Muscle of arm (tissue), 14 donors: ENCODE results near the gene PCDHGB5. TPM values are rescaled to one million over a fixed set of nuclear protein-coding genes. Genes with fewer than 3 reads are reported as not detected.
"Not testable (repeated sequence)": the region's sequence is repeated elsewhere in the genome, so short reads cannot be mapped to it uniquely, and the experiment has no call there.

Source experiments
- DNase-seq: peaks from one replicate; pipeline ENCODE4 v3.0.0-alpha.2; 2013
- long read RNA-seq, 11 donors: transcript quantifications; one replicate each; lab custom pipeline, GENCODE V29; 2026
- polyA plus RNA-seq, 12 donors: library from polyadenylated mRNA; unstranded; fragments of 120-200 nt; gene quantifications; one replicate each; pipeline ENCODE4 v1.2.1, GENCODE V29; 2013; ENCODE audit not compliant: insufficient read length in 12 of 12

The PCDHGB5 gene
- polyA plus RNA-seq, result 1 to 10 TPM in 11 of 12 donors, not detected in 1; 2.7 to 7.7 (median 4.0) TPM
- long read RNA-seq, donor 1, partial matches to known transcripts, result 0 of 3 reads
- long read RNA-seq, donor 1, other reads (novel, unspliced or antisense), result 0 of 3 reads
- long read RNA-seq, donor 2, full-length matches to known transcripts, result 4 of 4 reads
- long read RNA-seq, donor 2, partial matches to known transcripts, result 0 of 4 reads
- long read RNA-seq, donor 2, other reads (novel, unspliced or antisense), result 0 of 4 reads
- long read RNA-seq, donor 3, result 0 reads
- long read RNA-seq, donor 4, partial matches to known transcripts, result 0 of 1 reads
- long read RNA-seq, donor 4, other reads (novel, unspliced or antisense), result 0 of 1 reads
- long read RNA-seq, donor 5, full-length matches to known transcripts, result 2 of 2 reads
- long read RNA-seq, donor 5, partial matches to known transcripts, result 0 of 2 reads
- long read RNA-seq, donor 5, other reads (novel, unspliced or antisense), result 0 of 2 reads
- long read RNA-seq, donor 6, partial matches to known transcripts, result 0 of 1 reads
- long read RNA-seq, donor 6, other reads (novel, unspliced or antisense), result 0 of 1 reads
- long read RNA-seq, donor 7, result 0 reads
- long read RNA-seq, donor 8, partial matches to known transcripts, result 0 of 1 reads
- long read RNA-seq, donor 8, other reads (novel, unspliced or antisense), result 0 of 1 reads
- long read RNA-seq, donor 9, partial matches to known transcripts, result 0 of 1 reads
- long read RNA-seq, donor 9, other reads (novel, unspliced or antisense), result 0 of 1 reads
- long read RNA-seq, donor 10, full-length matches to known transcripts, result 1 of 1 reads
- long read RNA-seq, donor 10, partial matches to known transcripts, result 0 of 1 reads
- long read RNA-seq, donor 10, other reads (novel, unspliced or antisense), result 0 of 1 reads
- long read RNA-seq, donor 11, full-length matches to known transcripts, result 5 of 5 reads
- long read RNA-seq, donor 11, partial matches to known transcripts, result 0 of 5 reads
- long read RNA-seq, donor 11, other reads (novel, unspliced or antisense), result 0 of 5 reads

GRCh38 chr5:141397756-141398551 is at the start of gene PCDHGB5:
TSS of gene PCDHGB5 (plus strand) at chr5:141397947. CDS start at chr5:141398128, 181 bp downstream.
- not testable (repeated sequence) for DNase-seq

GRCh38 chr5:141349917-141350619 is 47.7 kb upstream of the PCDHGB5 start, which contains the start of gene PCDHGB1:
TSS of gene PCDHGB1 (plus strand) at chr5:141350099. CDS start at chr5:141350261, 162 bp downstream.
- no peak for DNase-seq

GRCh38 chr5:141351591-141351990 is 46.2 kb upstream of the PCDHGB5 start:
- DNase-seq, result no peak

- DNase-seq, result no peak
These were observed 42.8 kb upstream of the PCDHGB5 start, which contains the start of gene PCDHGA4 for GRCh38 chr5:141354900-141355469. TSS of gene PCDHGA4 (plus strand) at chr5:141355021. CDS start at chr5:141355108, 87 bp downstream.

GRCh38 chr5:141355641-141356040 is 42.1 kb upstream of the PCDHGB5 start:
- no peak for DNase-seq

- DNase-seq, result no peak
These were observed 41.6 kb upstream of the PCDHGB5 start for GRCh38 chr5:141356133-141356532.

GRCh38 chr5:141356950-141357349 is 40.8 kb upstream of the PCDHGB5 start:
- no peak for DNase-seq

GRCh38 chr5:141359790-141360426 is 37.8 kb upstream of the PCDHGB5 start, which contains the start of gene PCDHGB2:
TSS of gene PCDHGB2 (plus strand) at chr5:141359994. CDS start at chr5:141360136, 142 bp downstream.
- no peak for DNase-seq

- no peak for DNase-seq
These were observed 37.1 kb upstream of the PCDHGB5 start for GRCh38 chr5:141360685-141361084.

GRCh38 chr5:141362719-141363118 is 35.0 kb upstream of the PCDHGB5 start:
- DNase-seq, result no peak

- no peak for DNase-seq
These were observed 33.6 kb upstream of the PCDHGB5 start, which contains the start of gene PCDHGA5 for GRCh38 chr5:141363952-141364660. TSS of gene PCDHGA5 (plus strand) at chr5:141364162. CDS start at chr5:141364331, 169 bp downstream.

GRCh38 chr5:141366016-141366896 is 31.5 kb upstream of the PCDHGB5 start:
- DNase-seq, result no peak

- DNase-seq, result no peak
These were observed 27.5 kb upstream of the PCDHGB5 start, which contains the start of gene PCDHGB3 for GRCh38 chr5:141369994-141370848. TSS of gene PCDHGB3 (plus strand) at chr5:141370242. CDS start at chr5:141370395, 153 bp downstream.

- no peak for DNase-seq
These were observed 25.9 kb upstream of the PCDHGB5 start for GRCh38 chr5:141371572-141372475.

- no peak for DNase-seq
These were observed 24.0 kb upstream of the PCDHGB5 start, which contains the start of gene PCDHGA6 for GRCh38 chr5:141373673-141374317. TSS of gene PCDHGA6 (plus strand) at chr5:141373891. CDS start at chr5:141374084, 193 bp downstream.
